Suprapubic skin (tissue), 4 donors: Measurements from ENCODE around the gene CYP2U1. TPM values are rescaled to one million over a fixed set of nuclear protein-coding genes. Genes with fewer than 3 reads are reported as not detected.
"Not testable (repeated sequence)": the region's sequence is repeated elsewhere in the genome, so short reads cannot be mapped to it uniquely, and the experiment has no call there.

Experiments
- DNase-seq, 2 donors: peaks; one replicate each; pipeline ENCODE4 v3.0.0-alpha.2; 2019; ENCODE audit warnings: low spot score in 2 of 2
- H3K27ac ChIP-seq: fragments of 200-600 bp; sonication (generic); one replicate; pipeline ENCODE4 v1.5.1; 2019
- H3K27me3 ChIP-seq: fragments of 200-600 bp; sonication (generic); one replicate; pipeline ENCODE4 v1.5.1; 2019
- H3K36me3 ChIP-seq: fragments of 200-600 bp; sonication (generic); one replicate; pipeline ENCODE4 v1.5.1; 2019
- H3K4me1 ChIP-seq: fragments of 200-600 bp; sonication (generic); one replicate; pipeline ENCODE4 v1.5.1; 2019
- H3K4me3 ChIP-seq: fragments of 200-600 bp; sonication (generic); one replicate; pipeline ENCODE4 v1.5.1; 2019; ENCODE audit warnings: mild to moderate bottlenecking
- H3K9me3 ChIP-seq: fragments of 200-600 bp; sonication (generic); one replicate; pipeline ENCODE4 v1.5.1; 2019
- CTCF ChIP-seq, 2 donors: fragments of 200-600 bp in 1 of 2; fragments of 450-650 bp in 1 of 2; sonication (generic) in 1 of 2; IDR thresholded peaks; one replicate each; pipeline ENCODE4 v1.5.1; 2016 to 2019; ENCODE audit warnings: antibody characterized with exemption in 2 of 2, mild to moderate bottlenecking in 1 of 2, moderate library complexity in 1 of 2
- EP300 ChIP-seq: sonication (generic); formaldehyde crosslinking; IDR thresholded peaks from one replicate; pipeline ENCODE4 v1.6.1; 2017; ENCODE audit warnings: antibody characterized with exemption
- POLR2A ChIP-seq, 2 donors: fragments of 450-650 bp; IDR thresholded peaks; one replicate each; pipeline ENCODE4 v1.6.1; 2017; ENCODE audit warnings: antibody characterized with exemption in 2 of 2, mild to moderate bottlenecking in 2 of 2, moderate library complexity in 2 of 2
- POLR2AphosphoS5 ChIP-seq, 3 donors: sonication (generic); formaldehyde crosslinking; IDR thresholded peaks; one replicate each; pipeline ENCODE4 v1.6.1; 2017; ENCODE audit warnings: antibody characterized with exemption in 3 of 3
- WGBS: methylation state at CpG from one replicate; pipeline ENCODE4 v1.1.5; 2018; 5-methylcytosine and 5-hydroxymethylcytosine counted together
- total RNA-seq, 4 donors: library from RNA; depleted of rRNA; stranded (reverse); fragments of >200 nt; gene quantifications; one replicate each; pipeline ENCODE4 v1.1.0, GENCODE V29; 2016

CYP2U1 gene
- total RNA-seq, 4 donors from 2014 or later = 3.3 to 8.7 (median 4.4) TPM

DNA sequence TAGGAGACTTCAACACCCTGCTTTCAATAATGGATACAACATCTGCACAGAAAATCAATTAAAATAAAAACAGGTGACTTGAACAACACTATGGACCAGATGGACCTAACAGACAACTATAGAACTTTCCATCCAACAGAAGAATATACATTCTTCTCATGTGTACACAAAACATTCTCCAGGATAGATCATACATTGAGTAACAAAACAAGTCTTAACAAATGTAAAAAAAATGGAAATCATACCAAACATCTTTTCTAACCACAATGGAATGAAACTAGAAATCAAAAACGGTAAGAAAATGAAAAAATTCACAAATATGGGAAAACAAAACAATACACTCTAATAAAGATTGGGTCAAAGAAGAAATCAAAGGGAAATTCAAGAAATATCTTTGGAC lies 24.7 kb downstream of the CYP2U1 start:
- WGBS = 69% methylated on average over 1 of the region's 1 CpG
- no peaks in the 10 kb centered on the region for H3K27me3 ChIP-seq
- no peaks in the 10 kb centered on the region for H3K9me3 ChIP-seq
- H3K4me1 ChIP-seq = no peaks in the 10 kb centered on the region
- H3K27ac ChIP-seq = no peak overlapping the region
- H3K36me3 ChIP-seq = peaks cover 8% of the 10 kb centered on the region
- TF ChIP-seq CTCF (IDR thresholded peaks at IDR 0.05) (no peak), POLR2AphosphoS5 (IDR thresholded peaks at IDR 0.05) (no peak), EP300 (no peak), POLR2A (IDR thresholded peaks at IDR 0.05) (no peak)
- DNase-seq = no peak
- no peak overlapping the region for H3K4me3 ChIP-seq

DNA sequence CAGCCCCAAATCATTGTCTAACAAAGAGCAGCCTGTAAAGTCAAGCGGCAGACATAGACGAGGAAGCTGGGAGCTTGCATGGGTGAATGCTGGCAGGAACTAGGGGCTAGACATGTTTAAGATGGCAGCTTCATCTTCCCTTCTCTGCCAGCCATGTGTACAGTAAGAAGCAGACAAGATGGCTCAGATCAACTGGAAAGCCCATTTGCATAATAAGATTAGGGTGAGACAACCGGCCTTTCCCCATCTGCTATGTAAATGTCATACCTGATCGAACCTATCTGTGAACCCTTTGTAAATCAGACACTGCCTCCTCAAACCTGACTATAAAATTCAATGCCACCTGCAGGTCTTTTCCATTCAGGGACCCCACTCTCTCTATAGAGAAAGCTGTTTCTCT lies 35.6 kb downstream of the CYP2U1 start:
- Histone ChIP-seq H3K27me3 (no peaks in the 10 kb centered on the region), H3K4me1 (no peaks in the 10 kb centered on the region), H3K9me3 (no peaks in the 10 kb centered on the region), H3K27ac (no peak overlapping the region), H3K36me3 (no peaks in the 10 kb centered on the region), H3K4me3 (no peak overlapping the region)
- WGBS = 57% methylated on average over 4 of the region's 4 CpGs
- no peak for DNase-seq
- TF ChIP-seq POLR2A (IDR thresholded peaks at IDR 0.05) (no peak), EP300 (no peak), POLR2AphosphoS5 (IDR thresholded peaks at IDR 0.05) (no peak), CTCF (IDR thresholded peaks at IDR 0.05) (no peak)

DNA sequence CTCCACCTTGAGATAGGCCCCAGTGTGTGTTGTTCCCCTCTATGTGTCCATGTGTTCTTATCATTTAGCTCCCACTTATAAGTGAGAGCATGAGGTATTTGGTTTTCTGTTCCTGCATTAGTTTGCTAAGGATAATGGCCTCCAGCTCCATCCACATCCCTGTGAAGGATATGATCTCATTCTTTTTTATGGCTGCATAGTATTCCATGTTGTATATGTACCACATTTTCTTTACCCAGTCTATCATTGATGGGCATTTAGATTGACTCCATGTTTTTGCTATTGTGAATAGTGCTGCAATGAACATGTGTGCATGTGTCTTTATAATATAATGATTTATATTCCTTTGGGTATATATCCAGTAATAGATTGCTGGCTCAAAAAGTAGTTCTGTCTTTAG lies 36.2 kb downstream of the CYP2U1 start:
- not testable (repeated sequence) for H3K4me1 ChIP-seq, H3K9me3 ChIP-seq, H3K36me3 ChIP-seq, H3K27ac ChIP-seq, DNase-seq, H3K27me3 ChIP-seq, H3K4me3 ChIP-seq

DNA sequence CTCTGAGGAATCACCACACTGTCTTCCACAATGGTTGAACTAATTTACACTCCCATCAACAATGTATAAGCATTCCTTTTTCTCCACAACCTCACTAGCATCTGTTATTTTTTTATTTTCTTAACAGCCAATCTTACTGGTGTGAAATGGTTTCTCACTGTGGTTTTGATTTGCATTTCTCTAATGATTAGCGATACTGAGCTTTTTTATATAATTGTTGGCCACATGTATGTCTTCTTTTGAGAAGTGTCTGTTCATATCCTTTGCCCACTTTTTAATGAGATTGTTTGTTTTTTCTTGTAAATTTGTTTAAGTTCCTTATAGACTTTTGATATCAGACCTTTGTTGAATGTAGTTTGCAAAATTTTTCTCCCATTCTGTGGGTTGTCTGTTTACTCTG lies 36.6 kb downstream of the CYP2U1 start:
- H3K36me3 ChIP-seq, DNase-seq, H3K27ac ChIP-seq, H3K4me3 ChIP-seq, H3K4me1 ChIP-seq, H3K27me3 ChIP-seq, H3K9me3 ChIP-seq: not testable (repeated sequence)
- 96% methylated on average over 1 of the region's 1 CpG for WGBS

DNA sequence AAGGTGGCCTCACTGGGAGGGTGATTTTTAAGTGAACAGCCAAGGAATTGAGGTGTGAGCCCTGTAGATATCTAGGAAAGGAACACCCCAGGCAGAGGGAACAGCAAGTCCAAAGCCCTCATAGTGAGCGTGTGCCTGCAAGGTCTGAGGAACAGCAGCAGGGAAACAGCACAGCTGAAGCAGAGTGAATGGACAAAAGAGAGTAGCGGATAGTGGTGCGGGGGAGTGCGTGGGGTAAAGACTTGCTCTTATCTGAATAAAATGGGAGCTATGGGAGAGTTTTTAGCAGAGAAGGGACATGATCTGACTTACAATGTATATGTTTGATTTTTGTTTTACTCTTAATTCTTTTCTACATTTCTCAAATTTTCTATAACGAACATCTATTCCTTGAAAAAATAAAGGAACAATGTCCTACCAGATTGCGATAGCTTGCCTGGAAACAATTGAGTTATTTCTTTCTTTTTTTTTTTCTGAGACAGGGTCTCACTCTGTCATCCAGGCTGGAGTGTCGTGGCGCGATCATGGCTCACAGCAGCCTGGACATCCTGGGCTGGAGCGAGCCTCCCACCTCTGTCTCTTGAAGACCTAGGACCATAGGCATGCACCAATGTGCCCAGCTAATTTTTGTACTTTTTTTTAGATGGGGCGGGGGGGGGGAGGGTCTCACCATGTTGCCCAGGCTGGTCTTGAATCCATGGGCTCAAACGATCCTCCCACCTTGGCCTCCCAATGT lies 38.9 kb downstream of the CYP2U1 start:
- H3K4me1 ChIP-seq = no peaks in the 10 kb centered on the region
- H3K4me3 ChIP-seq = no peak overlapping the region
- H3K9me3 ChIP-seq = no peaks in the 10 kb centered on the region
- H3K36me3 ChIP-seq = no peaks in the 10 kb centered on the region
- H3K27ac ChIP-seq = no peak overlapping the region
- no peak for DNase-seq
- WGBS = 92% methylated on average over 12 of the region's 12 CpGs
- no peak for TF ChIP-seq EP300
- TF ChIP-seq CTCF (IDR thresholded peaks at IDR 0.05) = no peak
- no peak for TF ChIP-seq POLR2A (IDR thresholded peaks at IDR 0.05)
- no peak for TF ChIP-seq POLR2AphosphoS5 (IDR thresholded peaks at IDR 0.05)
- no peaks in the 10 kb centered on the region for H3K27me3 ChIP-seq

- Histone ChIP-seq H3K36me3 (no peaks in the 10 kb centered on the region), H3K27me3 (no peaks in the 10 kb centered on the region), H3K4me3 (no peak overlapping the region), H3K9me3 (no peaks in the 10 kb centered on the region), H3K27ac (no peak overlapping the region), H3K4me1 (no peaks in the 10 kb centered on the region)
- no peak for TF ChIP-seq CTCF (IDR thresholded peaks at IDR 0.05)
- no peak for TF ChIP-seq POLR2AphosphoS5 (IDR thresholded peaks at IDR 0.05)
- TF ChIP-seq EP300 = no peak
- TF ChIP-seq POLR2A (IDR thresholded peaks at IDR 0.05) = no peak
- no peak for DNase-seq
Measured at GRCh38 chr4:107972605-107973004, 41.3 kb downstream of the CYP2U1 start.
